GM21367 (cell line): ENCODE measurements around the gene ZNF618.

Experiments used
- ATAC-seq: cut with Tn5 transposase; IDR thresholded peaks from one replicate; pipeline ENCODE4 v1.9.1; 2021; ENCODE audit not compliant: unreplicated experiment

ZNF618 gene

DNA sequence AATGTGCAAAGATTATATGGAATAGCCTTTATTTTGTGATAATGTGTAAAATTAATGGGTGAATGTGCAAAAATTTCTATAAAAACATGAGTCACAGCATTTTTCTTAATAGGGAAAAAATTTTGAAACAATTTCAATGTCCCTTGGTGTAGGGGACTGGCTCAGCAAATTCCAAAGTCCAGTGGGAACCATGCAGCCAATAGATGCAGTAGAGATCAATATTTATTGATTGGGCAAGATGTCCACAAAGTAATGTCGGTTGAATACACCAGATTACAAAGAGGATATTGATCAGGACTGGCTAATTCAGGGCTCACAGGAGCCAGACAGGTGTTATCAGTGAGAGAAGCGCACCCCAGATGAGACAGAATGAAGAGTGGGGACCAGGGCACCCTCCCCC lies 139.5 kb downstream of the ZNF618 start:
- ATAC-seq: no peak

DNA sequence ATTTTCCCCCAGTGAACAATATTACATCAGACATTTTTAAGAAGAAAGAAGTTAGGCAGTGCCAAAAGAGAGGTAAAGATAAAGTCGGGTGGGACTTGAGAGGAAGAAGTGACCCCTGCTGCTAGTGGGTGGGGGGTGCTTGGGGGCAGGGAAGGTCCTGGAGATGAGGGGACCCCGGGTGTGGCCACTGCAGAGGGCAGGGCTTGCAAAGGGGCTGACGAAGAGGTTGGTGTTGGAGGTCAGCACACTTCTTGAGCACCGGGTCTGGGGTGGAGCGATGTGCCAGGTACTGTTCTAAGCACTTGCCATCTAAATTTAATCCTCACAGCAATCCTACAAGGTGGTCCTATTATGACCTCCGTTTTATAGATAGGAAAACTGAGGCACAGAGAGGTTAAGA lies 140.0 kb downstream of the ZNF618 start:
- no peak for ATAC-seq

DNA sequence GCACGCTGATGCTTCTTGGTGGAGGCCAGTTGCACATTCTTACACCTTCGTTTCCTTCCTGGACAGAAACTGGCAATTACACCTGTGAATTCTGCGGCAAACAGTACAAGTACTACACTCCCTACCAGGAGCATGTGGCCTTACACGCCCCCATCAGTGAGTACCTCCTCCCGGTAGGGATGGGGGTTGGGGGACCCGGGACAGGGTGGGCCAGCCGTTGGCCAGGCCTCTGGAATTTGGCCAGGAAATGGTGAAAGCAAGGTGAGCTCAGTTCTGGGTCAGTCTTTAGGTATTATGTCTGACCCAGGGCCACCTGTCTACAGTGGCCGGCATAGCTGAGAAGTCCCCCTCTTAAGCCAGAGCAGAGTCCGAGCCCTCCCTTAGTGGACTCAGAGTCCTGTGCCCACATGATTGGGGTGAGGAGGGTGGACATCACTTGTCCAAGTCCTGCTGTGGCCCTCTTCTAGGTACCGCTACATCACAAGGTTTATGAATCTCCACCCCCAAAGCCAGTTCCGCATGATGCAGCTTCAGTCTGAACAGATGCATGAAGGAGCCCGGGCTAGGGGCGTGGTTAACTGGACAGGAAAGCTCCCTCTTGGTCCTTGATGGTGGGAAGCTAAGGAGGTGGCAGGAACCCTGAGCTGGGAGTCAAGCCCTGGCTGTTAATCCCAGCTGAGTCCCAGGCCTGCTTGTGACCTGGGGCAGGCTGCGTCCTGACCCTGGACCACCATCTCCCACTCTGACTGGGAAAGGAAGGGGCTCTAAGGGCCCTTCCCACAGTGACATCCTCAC lies 140.7 kb downstream of the ZNF618 start:
- ATAC-seq: no peak

- ATAC-seq: no peak
Observed at GRCh38 chr9:114017741-114018715, 141.9 kb downstream of the ZNF618 start.

GRCh38 chr9:114021578-114021977 lies 145.5 kb downstream of the ZNF618 start:
- no peak for ATAC-seq

GRCh38 chr9:114023961-114024360 lies 147.9 kb downstream of the ZNF618 start:
- ATAC-seq: no peak

- ATAC-seq: no peak
Observed at GRCh38 chr9:114025196-114025753, 149.2 kb downstream of the ZNF618 start.

DNA sequence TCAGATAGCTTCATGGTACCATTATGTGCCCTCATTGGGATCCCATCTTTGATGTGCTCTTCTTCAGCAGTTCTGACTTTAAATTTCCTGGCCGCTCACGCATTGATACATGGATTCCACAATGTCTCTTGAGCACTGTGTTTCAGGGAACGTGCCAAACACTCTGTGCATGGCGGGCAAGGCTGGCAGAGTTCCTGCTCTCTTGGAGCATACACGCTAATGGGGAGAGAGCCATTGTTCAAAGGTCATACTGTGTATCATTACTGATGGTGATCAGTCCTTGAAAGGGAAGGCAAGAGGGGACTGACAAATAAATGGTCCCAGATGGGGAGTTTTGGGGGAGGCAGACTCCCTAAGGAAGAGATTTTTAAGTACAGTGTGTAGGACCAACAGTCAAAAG lies 149.7 kb downstream of the ZNF618 start:
- ATAC-seq: no peak

DNA sequence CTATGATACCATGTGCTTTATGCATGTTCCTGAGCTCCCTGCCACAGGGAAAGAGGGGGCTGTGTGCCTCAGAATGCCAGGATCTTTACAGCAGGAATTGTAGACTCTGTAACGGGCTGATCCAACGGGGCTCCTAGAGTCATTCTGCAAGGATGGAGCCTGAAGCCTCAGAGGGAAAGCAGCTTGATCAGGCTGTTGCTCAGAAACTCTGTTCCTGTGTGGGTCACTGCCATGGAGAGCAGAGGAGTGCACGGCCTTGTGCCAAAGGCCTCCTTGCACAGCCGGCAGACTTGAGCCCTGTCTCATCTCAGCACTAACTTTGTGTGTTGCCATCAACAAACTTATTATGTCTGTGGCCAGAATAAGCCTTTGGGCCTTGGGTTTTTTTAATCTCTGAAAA lies 150.2 kb downstream of the ZNF618 start:
- ATAC-seq: no peak

DNA sequence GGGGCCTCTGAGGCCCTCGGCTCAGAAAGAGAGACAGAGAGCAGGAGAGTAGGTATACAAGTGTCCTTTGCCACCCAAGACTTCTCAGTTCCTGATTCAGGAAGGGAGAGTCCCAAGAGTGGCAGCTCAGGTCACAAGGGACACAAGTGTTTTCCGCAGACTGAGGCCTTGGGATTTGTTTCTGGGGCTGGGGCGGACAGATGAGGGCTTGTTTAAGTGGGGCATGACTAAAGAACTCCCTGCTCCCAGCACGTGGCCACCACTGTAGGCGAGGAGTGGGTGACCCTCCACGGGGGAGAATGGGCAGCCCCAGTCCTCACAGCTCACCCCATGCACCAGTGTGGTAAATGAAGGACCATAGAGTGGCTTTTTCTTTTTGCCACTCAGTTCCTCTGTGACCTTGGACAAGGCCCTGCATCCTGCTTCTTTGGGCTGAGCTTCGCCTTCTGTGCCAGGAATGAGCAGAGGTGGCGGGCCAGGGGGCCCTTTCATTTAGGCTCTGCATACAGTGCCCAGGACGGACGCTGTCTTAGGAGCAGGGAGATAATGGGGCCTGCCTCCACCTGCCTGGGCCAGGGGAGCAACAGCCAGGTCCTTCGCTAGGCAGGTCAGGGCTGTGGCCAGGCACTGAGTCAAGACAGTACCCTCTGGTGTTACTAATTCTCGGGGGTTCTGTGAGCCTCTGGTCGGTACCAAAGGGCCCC lies 151.2 kb downstream of the ZNF618 start:
- no peak for ATAC-seq

DNA sequence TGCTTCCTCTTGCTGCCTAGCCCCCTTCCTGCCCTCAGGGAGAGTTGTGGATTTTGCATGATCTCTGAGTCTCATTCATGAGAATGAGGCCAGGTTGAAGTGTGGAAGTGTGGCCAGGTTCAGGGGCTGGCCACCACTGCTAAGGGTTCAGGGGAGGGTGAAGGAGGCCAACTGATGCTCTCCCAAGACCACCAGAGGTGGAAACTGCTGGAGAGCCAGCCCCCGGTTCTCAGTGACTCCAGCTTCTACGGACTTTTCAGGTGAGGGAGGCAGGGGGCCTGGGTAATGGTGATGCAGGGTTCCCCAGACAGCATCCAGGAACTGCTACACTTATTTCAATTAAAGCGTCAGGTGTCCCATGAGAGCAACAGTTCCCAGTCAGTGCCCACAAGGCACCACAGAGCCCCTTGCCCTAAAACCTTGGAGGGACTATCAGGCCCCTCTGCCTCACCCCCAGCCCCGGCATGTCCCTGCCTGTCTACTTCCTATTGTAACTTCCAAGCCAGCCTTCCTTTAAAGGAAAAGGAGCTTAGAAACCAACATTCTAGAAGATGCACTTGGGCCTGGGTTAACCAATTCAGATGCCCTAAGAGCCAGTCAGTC lies 151.9 kb downstream of the ZNF618 start:
- no peak for ATAC-seq

GRCh38 chr9:114028646-114029045 lies 152.5 kb downstream of the ZNF618 start:
- ATAC-seq: no peak

GRCh38 chr9:114029311-114030170 lies 153.4 kb downstream of the ZNF618 start:
- no peak for ATAC-seq

GRCh38 chr9:114030364-114030763 lies 154.3 kb downstream of the ZNF618 start:
- ATAC-seq: no peak

DNA sequence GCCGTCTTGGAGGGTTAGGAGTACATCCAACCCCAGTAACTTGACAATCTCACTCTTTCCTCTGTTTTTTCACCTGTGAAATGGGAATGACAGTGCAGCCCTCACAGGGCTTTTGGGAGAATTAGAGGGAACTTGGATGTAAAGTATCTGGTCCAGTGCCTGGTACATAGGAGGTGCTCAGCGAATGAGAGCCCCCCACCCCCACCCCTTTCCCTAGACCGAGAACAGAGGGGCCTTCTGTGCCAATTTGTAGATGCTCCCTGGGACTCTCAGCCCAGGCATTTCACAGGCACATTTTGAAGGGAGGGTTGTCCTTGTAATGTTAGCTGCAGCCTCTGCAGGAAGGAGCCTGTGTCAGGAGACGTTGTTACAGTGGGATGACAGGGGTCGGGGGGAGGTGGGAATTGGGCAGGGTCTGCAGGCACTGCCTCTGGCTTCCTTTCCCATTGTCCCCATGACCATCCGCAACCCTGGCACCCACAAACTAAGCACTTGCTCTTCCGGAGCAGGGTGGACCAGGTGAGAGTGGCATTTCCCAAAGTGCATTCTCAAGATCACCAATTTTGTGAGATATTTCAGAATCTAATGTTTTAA lies 155.0 kb downstream of the ZNF618 start:
- ATAC-seq: no peak

DNA sequence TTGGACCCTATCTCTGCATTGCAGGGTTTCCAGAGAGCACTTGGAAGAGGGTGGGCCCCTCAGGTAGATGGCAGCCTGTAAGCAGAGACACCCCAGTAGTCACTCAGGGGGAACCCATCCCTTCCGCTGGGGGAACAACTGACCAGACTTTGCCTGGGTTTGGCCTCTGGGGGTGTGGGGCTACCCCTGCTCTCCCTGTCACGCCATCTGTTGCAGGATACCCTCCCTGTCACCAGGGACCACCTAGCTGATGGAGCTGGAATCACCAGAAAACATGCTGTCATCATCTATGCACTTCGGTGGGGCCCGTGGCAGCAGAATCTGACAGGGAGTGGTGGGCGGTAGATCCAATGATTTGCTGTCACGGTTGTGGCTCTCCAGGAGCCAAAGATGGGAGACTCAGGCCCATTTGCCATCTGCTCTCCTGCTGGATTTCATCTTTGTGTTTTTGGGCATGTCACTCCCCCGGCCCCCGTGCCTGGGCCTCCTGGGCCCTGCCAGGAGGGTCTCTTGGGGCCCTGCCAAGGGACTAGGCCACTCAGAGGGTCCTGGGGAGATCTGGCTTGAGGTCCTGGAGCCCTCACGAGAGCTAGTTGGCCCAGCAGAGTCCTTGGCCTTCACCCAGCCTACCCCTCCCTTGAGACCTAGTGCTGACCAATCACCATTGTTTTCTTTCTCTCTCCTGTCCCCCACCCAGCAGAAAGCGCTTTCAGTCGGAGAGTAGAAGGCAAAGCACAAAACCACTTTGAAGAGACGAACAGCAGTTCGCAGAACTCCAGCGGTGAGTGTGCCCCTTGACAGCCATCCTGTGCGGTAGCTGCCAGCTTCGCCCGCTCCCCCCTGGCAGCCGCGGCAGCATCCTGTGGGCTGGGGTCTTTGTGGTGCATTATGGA lies 156.1 kb downstream of the ZNF618 start:
- no peak for ATAC-seq

GRCh38 chr9:114033397-114034103 lies 157.4 kb downstream of the ZNF618 start:
- ATAC-seq: no peak

- no peak for ATAC-seq
Observed at GRCh38 chr9:114034196-114034595, 158.1 kb downstream of the ZNF618 start.
